ENCODE results near the gene CDIPT. TPM values are rescaled to one million over a fixed set of nuclear protein-coding genes. Genes with fewer than 3 reads are reported as not detected.
"Not testable (repeated sequence)": the region's sequence is repeated elsewhere in the genome, so short reads cannot be mapped to it uniquely, and the experiment has no call there.

The CDIPT gene
- 24.5 TPM for total RNA-seq

DNA sequence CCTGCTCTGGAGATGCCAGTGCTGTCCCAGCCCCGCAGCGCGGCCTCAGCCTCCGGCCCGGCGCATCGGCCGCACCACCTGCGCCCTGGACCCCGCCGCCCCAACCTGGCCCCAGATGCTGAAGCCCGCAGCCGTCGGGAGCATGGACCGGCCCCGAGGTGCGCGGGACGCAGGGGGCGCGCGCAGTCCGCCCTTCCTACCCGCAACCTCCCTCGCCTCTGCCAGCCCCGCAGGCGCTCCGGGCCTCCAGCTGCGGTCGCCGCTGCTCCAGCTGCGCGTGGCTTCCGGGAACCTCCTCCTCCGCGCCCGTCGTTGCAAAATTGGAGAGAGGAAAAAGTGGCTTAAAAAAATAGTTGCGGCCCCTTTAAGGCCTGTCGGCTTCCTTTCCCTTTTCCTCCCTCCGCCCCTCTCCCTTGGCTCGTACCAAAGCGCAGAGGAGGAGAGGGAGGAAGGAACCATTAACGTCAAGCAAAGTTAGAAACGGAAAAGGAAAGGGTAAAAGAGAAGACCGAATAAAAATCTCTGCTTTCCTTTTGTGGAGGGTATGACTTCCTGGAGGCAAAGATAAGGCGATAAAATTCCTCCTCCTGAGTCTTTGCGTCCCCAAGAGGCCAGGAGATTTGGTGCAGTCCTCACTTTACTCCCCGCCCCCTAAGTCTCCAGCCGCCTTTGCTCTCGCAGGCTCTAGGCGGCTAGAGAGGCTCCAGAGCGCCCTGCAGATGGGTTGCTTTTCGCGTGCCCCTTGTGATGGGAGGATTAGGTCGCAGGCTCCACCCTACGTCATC, at the start of gene CDIPT:
TSS of gene CDIPT (minus strand) at position 343 of the 785 bp plus-strand sequence. CDS start 369 bp downstream, outside the sequence.
- Histone ChIP-seq H3K36me3 (ENCODE audit: control insufficient read depth in 3 of 3, insufficient read depth in 3 of 3, low read length in 3 of 3) (peaks cover 22 to 31% (median 24%) of the 10 kb centered on the region in 3 donors), H3K27ac (ENCODE audit: low read depth, low read length) (peak within 1 kb of the TSS; percentile 88), H3K4me1 (ENCODE audit: control insufficient read depth in 3 of 3, insufficient read depth in 3 of 3, low read length in 3 of 3) (peaks cover 16 to 25% (median 21%) of the 10 kb centered on the region in 3 donors), H3K4me3 (ENCODE audit: low read length in 3 of 3) (peak within 1 kb of the TSS; percentile 87 to 96 (median 93)), H3K9ac (ENCODE audit: low read depth in 1 of 3, low read length in 3 of 3) (peak within 1 kb of the TSS; percentile 87 to 96 (median 93)), H3K9me3 (ENCODE audit: control insufficient read depth in 3 of 3, low read length in 3 of 3) (no peaks in the 10 kb centered on the region), H3K27me3 (ENCODE audit: control insufficient read depth in 3 of 3, insufficient read depth in 3 of 3, low read length in 3 of 3) (no peaks in the 10 kb centered on the region)

GRCh38 chr16:29912087-29912486, 49.1 kb upstream of the CDIPT start:
- H3K27me3 ChIP-seq (ENCODE audit: control insufficient read depth in 3 of 3, insufficient read depth in 3 of 3, low read length in 3 of 3) = peaks cover 0 to 2% (median 0%) of the 10 kb centered on the region in 3 donors
- no peaks in the 10 kb centered on the region for H3K4me1 ChIP-seq (ENCODE audit: control insufficient read depth in 3 of 3, insufficient read depth in 3 of 3, low read length in 3 of 3)
- H3K9me3 ChIP-seq (ENCODE audit: control insufficient read depth in 3 of 3, low read length in 3 of 3) = no peaks in the 10 kb centered on the region
- peaks cover 0 to 4% (median 2%) of the 10 kb centered on the region in 3 donors for H3K36me3 ChIP-seq (ENCODE audit: control insufficient read depth in 3 of 3, insufficient read depth in 3 of 3, low read length in 3 of 3)
- H3K9ac ChIP-seq (ENCODE audit: low read depth in 1 of 3, low read length in 3 of 3) = no peak overlapping the region
- no peak overlapping the region for H3K4me3 ChIP-seq (ENCODE audit: low read length in 3 of 3)
- H3K27ac ChIP-seq (ENCODE audit: low read depth, low read length) = no peak overlapping the region

DNA sequence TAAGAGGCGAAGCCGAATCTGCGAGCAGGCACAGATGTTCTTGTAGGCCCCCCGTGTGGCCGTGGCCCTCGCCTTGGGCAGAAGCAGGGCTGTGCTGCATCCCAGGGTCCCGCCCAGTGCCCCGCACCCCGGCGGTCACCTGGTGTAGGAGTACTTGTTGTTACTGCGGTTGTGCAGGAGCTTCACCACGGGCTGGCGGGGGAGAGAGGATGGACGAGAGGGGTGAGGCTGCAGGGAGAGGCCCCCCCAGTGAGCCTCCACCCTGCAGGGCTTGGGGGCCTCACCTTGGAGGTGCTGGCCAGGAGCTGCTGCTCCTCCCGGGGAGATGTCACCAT, 48.6 kb upstream of the CDIPT start:
- peaks cover 0 to 2% (median 0%) of the 10 kb centered on the region in 3 donors for H3K27me3 ChIP-seq (ENCODE audit: control insufficient read depth in 3 of 3, insufficient read depth in 3 of 3, low read length in 3 of 3)
- no peak overlapping the region for H3K27ac ChIP-seq (ENCODE audit: low read depth, low read length)
- H3K9me3 ChIP-seq (ENCODE audit: control insufficient read depth in 3 of 3, low read length in 3 of 3) = no peaks in the 10 kb centered on the region

DNA sequence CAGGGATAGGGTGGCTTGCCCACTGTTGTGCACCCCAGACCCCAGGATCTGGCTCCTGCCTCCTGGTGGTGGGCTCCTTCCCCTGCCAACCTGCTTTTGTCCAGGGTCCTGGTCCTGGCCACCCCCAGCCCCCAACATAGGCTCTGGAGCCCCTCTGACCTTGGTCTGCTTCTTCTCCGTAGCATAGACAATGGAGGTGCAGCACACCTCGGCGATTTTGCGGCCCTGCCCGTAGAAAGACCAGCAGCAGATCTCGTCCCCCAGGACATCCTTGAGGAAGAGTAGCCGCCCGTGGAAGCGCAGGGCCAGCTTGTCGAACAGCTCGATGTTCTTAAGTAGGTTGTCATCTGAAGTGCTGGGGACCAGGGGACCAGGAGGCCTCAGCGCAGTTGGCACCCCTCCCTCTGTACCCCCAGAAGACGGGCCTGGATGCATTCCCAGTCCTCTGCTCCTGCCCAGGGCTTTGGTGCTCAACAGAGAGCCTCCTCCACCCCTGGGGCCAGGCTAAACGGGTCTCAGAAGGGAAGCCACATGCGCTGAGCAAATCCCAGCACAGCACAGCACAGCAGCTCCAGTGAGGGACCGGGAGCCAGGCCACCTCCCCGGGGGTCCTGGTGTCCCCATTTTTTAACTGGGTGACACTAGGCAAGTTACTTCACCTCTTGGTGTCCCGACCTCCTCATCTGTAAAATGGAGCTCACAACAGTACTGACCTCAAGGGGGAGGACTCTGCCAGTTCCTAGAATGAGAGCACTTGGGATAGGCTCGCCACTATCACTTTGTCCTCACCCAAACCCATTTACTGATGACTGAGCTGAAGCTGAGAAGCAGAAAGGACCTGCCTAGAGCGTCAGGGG, 48.0 kb upstream of the CDIPT start:
- Histone ChIP-seq H3K9me3 (ENCODE audit: control insufficient read depth in 3 of 3, low read length in 3 of 3) (no peaks in the 10 kb centered on the region), H3K27ac (ENCODE audit: low read depth, low read length) (no peak overlapping the region), H3K9ac (ENCODE audit: low read depth in 1 of 3, low read length in 3 of 3) (no peak overlapping the region), H3K27me3 (ENCODE audit: control insufficient read depth in 3 of 3, insufficient read depth in 3 of 3, low read length in 3 of 3) (peaks cover 0 to 2% (median 0%) of the 10 kb centered on the region in 3 donors), H3K4me1 (ENCODE audit: control insufficient read depth in 3 of 3, insufficient read depth in 3 of 3, low read length in 3 of 3) (no peaks in the 10 kb centered on the region), H3K36me3 (ENCODE audit: control insufficient read depth in 3 of 3, insufficient read depth in 3 of 3, low read length in 3 of 3) (peaks cover 0 to 2% (median 0%) of the 10 kb centered on the region in 3 donors), H3K4me3 (ENCODE audit: low read length in 3 of 3) (no peak overlapping the region)

More for the DNA sequence above, 48.6 kb upstream of the CDIPT start:
- Histone ChIP-seq H3K4me1 (ENCODE audit: control insufficient read depth in 3 of 3, insufficient read depth in 3 of 3, low read length in 3 of 3) (no peaks in the 10 kb centered on the region), H3K9ac (ENCODE audit: low read depth in 1 of 3, low read length in 3 of 3) (no peak overlapping the region), H3K36me3 (ENCODE audit: control insufficient read depth in 3 of 3, insufficient read depth in 3 of 3, low read length in 3 of 3) (peaks cover 0 to 2% (median under 1%) of the 10 kb centered on the region in 3 donors), H3K4me3 (ENCODE audit: low read length in 3 of 3) (no peak overlapping the region)

GRCh38 chr16:29909851-29910250, 46.8 kb upstream of the CDIPT start:
- not testable (repeated sequence) for H3K9ac ChIP-seq (ENCODE audit: low read depth in 1 of 3, low read length in 3 of 3); H3K4me1 ChIP-seq (ENCODE audit: control insufficient read depth in 3 of 3, insufficient read depth in 3 of 3, low read length in 3 of 3); H3K4me3 ChIP-seq (ENCODE audit: low read length in 3 of 3); H3K36me3 ChIP-seq (ENCODE audit: control insufficient read depth in 3 of 3, insufficient read depth in 3 of 3, low read length in 3 of 3); H3K27me3 ChIP-seq (ENCODE audit: control insufficient read depth in 3 of 3, insufficient read depth in 3 of 3, low read length in 3 of 3); H3K9me3 ChIP-seq (ENCODE audit: control insufficient read depth in 3 of 3, low read length in 3 of 3); H3K27ac ChIP-seq (ENCODE audit: low read depth, low read length)

DNA sequence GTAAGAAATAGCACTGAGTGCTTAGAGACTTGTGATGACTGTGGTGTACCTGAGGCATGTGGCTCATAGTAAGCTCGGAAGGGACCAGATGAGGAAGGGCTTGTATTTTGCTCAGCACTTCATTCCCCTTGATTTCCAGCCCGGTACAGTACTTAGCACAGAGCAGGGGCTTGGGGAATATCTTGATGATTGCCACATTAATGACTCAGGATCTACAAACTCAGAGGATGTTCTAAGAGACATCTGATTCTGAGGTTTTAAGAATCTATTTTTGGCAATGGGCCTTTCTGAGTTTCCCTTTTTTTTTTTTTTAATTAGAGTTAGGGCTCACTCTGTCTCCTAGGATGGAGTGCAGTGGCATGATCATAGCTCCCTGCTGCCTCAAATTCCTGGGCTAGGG, 46.4 kb upstream of the CDIPT start:
- no peak overlapping the region for H3K27ac ChIP-seq (ENCODE audit: low read depth, low read length)
- H3K9ac ChIP-seq (ENCODE audit: low read depth in 1 of 3, low read length in 3 of 3) = no peak overlapping the region
- H3K4me1 ChIP-seq (ENCODE audit: control insufficient read depth in 3 of 3, insufficient read depth in 3 of 3, low read length in 3 of 3) = no peaks in the 10 kb centered on the region
- no peaks in the 10 kb centered on the region for H3K9me3 ChIP-seq (ENCODE audit: control insufficient read depth in 3 of 3, low read length in 3 of 3)
- H3K36me3 ChIP-seq (ENCODE audit: control insufficient read depth in 3 of 3, insufficient read depth in 3 of 3, low read length in 3 of 3) = peaks cover 0 to 2% (median 0%) of the 10 kb centered on the region in 3 donors
- peaks cover 0 to 3% (median 2%) of the 10 kb centered on the region in 3 donors for H3K27me3 ChIP-seq (ENCODE audit: control insufficient read depth in 3 of 3, insufficient read depth in 3 of 3, low read length in 3 of 3)
- H3K4me3 ChIP-seq (ENCODE audit: low read length in 3 of 3) = no peak overlapping the region

GRCh38 chr16:29908719-29909220, 45.7 kb upstream of the CDIPT start:
- Histone ChIP-seq H3K27me3 (ENCODE audit: control insufficient read depth in 3 of 3, insufficient read depth in 3 of 3, low read length in 3 of 3) (peaks cover 0 to 3% (median 2%) of the 10 kb centered on the region in 3 donors), H3K36me3 (ENCODE audit: control insufficient read depth in 3 of 3, insufficient read depth in 3 of 3, low read length in 3 of 3) (peaks cover 0 to 2% (median 0%) of the 10 kb centered on the region in 3 donors), H3K4me3 (ENCODE audit: low read length in 3 of 3) (no peak overlapping the region), H3K27ac (ENCODE audit: low read depth, low read length) (no peak overlapping the region), H3K9ac (ENCODE audit: low read depth in 1 of 3, low read length in 3 of 3) (no peak overlapping the region), H3K4me1 (ENCODE audit: control insufficient read depth in 3 of 3, insufficient read depth in 3 of 3, low read length in 3 of 3) (no peaks in the 10 kb centered on the region), H3K9me3 (ENCODE audit: control insufficient read depth in 3 of 3, low read length in 3 of 3) (no peaks in the 10 kb centered on the region)

DNA sequence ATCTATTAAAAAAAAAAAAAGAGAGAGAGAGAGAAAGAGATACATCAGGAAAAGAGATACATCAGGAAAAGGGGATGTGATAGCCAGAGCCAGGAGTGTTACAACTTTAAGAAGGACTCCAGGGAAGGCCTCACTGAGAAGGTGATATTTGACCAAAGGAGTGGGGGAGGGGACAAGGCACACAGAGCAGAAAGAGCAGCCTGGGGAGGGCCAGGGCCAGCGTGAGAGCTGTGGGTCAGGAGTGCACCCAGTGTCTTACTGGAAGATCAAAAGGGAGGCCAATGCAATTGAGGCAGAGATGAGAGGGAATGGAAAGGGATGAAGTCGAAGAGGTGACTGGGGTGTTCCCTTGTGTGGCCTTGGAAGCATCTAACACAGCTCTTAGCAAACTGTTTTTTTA, 44.9 kb upstream of the CDIPT start:
- Histone ChIP-seq H3K9ac (ENCODE audit: low read depth in 1 of 3, low read length in 3 of 3) (no peak overlapping the region), H3K27ac (ENCODE audit: low read depth, low read length) (no peak overlapping the region), H3K4me3 (ENCODE audit: low read length in 3 of 3) (no peak overlapping the region), H3K36me3 (ENCODE audit: control insufficient read depth in 3 of 3, insufficient read depth in 3 of 3, low read length in 3 of 3) (no peaks in the 10 kb centered on the region), H3K27me3 (ENCODE audit: control insufficient read depth in 3 of 3, insufficient read depth in 3 of 3, low read length in 3 of 3) (peaks cover 0 to 3% (median 2%) of the 10 kb centered on the region in 3 donors), H3K4me1 (ENCODE audit: control insufficient read depth in 3 of 3, insufficient read depth in 3 of 3, low read length in 3 of 3) (no peaks in the 10 kb centered on the region), H3K9me3 (ENCODE audit: control insufficient read depth in 3 of 3, low read length in 3 of 3) (no peaks in the 10 kb centered on the region)

- Histone ChIP-seq H3K4me3 (ENCODE audit: low read length in 3 of 3) (no peak overlapping the region), H3K9me3 (ENCODE audit: control insufficient read depth in 3 of 3, low read length in 3 of 3) (no peaks in the 10 kb centered on the region), H3K27me3 (ENCODE audit: control insufficient read depth in 3 of 3, insufficient read depth in 3 of 3, low read length in 3 of 3) (peaks cover 2 to 5% (median 5%) of the 10 kb centered on the region in 3 donors), H3K36me3 (ENCODE audit: control insufficient read depth in 3 of 3, insufficient read depth in 3 of 3, low read length in 3 of 3) (no peaks in the 10 kb centered on the region), H3K27ac (ENCODE audit: low read depth, low read length) (no peak overlapping the region), H3K9ac (ENCODE audit: low read depth in 1 of 3, low read length in 3 of 3) (no peak overlapping the region), H3K4me1 (ENCODE audit: control insufficient read depth in 3 of 3, insufficient read depth in 3 of 3, low read length in 3 of 3) (no peaks in the 10 kb centered on the region)
Observed at GRCh38 chr16:29906520-29907244, 43.7 kb upstream of the CDIPT start.

All from skeletal muscle tissue (tissue), 4 donors.